ENCODE measurements around the gene ARL8A. TPM values are rescaled to one million over a fixed set of nuclear protein-coding genes. Genes with fewer than 3 reads are reported as not detected.

The ARL8A gene
- total RNA-seq, 1 experiment from 2014 or later: 45.6 TPM

- intact Hi-C loops (cut with micrococcal nuclease): no loop called here
- H3K4me3 ChIP-seq (replicated peaks in 1 of 2; ENCODE audit: low read depth in 1 of 2, low read length in 2 of 2): no peak overlapping the region
- DNase-seq (ENCODE audit: low read depth, low spot score): no peak
- H3K27ac ChIP-seq (ENCODE audit: low read depth, low read length): no peak overlapping the region
- H3K79me2 ChIP-seq (ENCODE audit: insufficient read depth, low read length): no peaks in the 10 kb centered on the region
- H4K20me1 ChIP-seq (ENCODE audit: insufficient read depth): no peaks in the 10 kb centered on the region
- ChIA-PET RAD21 (ENCODE audit: low non-redundant PET in 1 of 2, low total read pairs in 2 of 2, uncharacterized antibody in 2 of 2, unreplicated experiment in 2 of 2) (no interaction called here), CTCF (no interaction called here), POLR2A (no interaction called here)
- H3K9ac ChIP-seq (ENCODE audit: low read length): no peak overlapping the region
- no peaks in the 10 kb centered on the region for H3K9me3 ChIP-seq (ENCODE audit: control insufficient read depth in 1 of 2, insufficient read depth in 1 of 2, low read depth in 1 of 2, low read length in 2 of 2)
- no peaks in the 10 kb centered on the region for H3K9me2 ChIP-seq (ENCODE audit: insufficient read depth)
- no peaks in the 10 kb centered on the region for H3K4me1 ChIP-seq (ENCODE audit: control insufficient read depth in 1 of 2, insufficient read depth in 2 of 2, low read length in 2 of 2)
- BruUV-seq (replicated peaks): no TSS peak
- no peak overlapping the region for H2AFZ ChIP-seq (ENCODE audit: low read depth, low read length, poor library complexity, severe bottlenecking)
- TF ChIP-seq SRF (IDR thresholded peaks at IDR 0.05; ENCODE audit: low read depth) (no peak), RAD21 (IDR thresholded peaks at IDR 0.05; ENCODE audit: low read depth) (no peak), ZNF274 (IDR thresholded peaks at IDR 0.05; ENCODE audit: low read depth, low read length) (no peak), CBX3 (IDR thresholded peaks at IDR 0.05; ENCODE audit: low read depth) (no peak), REST (IDR thresholded peaks at IDR 0.05; ENCODE audit: low read depth) (no peak), ZFX (IDR thresholded peaks at IDR 0.05) (no peak), SIN3A (IDR thresholded peaks at IDR 0.05; ENCODE audit: low read depth) (no peak), ELF1 (IDR thresholded peaks at IDR 0.05; ENCODE audit: borderline replicate concordance, low read depth) (no peak), MAX (IDR thresholded peaks at IDR 0.05) (no peak), CEBPB (IDR thresholded peaks at IDR 0.05; ENCODE audit: low read depth) (no peak), EZH2 (IDR thresholded peaks at IDR 0.05) (no peak), YY1 (IDR thresholded peaks at IDR 0.05; ENCODE audit: extremely low read depth, insufficient replicate concordance, low read depth, low read length) (no peak), CTCF (IDR thresholded peaks at IDR 0.05 in 2 of 3, conservative IDR thresholded peaks at IDR 0.05 in 1 of 3; ENCODE audit: borderline replicate concordance in 1 of 3, insufficient read depth in 1 of 3, low read depth in 2 of 3, low read length in 2 of 3) (no peak), ATF3 (IDR thresholded peaks at IDR 0.05) (no peak), EGR1 (IDR thresholded peaks at IDR 0.05; ENCODE audit: low read depth) (no peak), POLR2AphosphoS5 (IDR thresholded peaks at IDR 0.05; ENCODE audit: low read depth, low read length) (no peak), SP1 (IDR thresholded peaks at IDR 0.05; ENCODE audit: low read depth) (no peak), ZBTB33 (IDR thresholded peaks at IDR 0.05; ENCODE audit: extremely low read depth, insufficient replicate concordance, low read length) (no peak), FOSL1 (IDR thresholded peaks at IDR 0.05; ENCODE audit: low read depth) (no peak), POLR2A (IDR thresholded peaks at IDR 0.05; ENCODE audit: borderline replicate concordance, extremely low read depth, insufficient read depth, insufficient read length) (no peak)
- no peaks in the 10 kb centered on the region for H3K36me3 ChIP-seq (ENCODE audit: control insufficient read depth in 1 of 2, insufficient read depth in 2 of 2, low read length in 2 of 2)
- 0 out of 2 replicates have a peak, but pooled peaks have one; percentile 46 for ATAC-seq
- no peak overlapping the region for H3K4me2 ChIP-seq (ENCODE audit: low read length)
- no peaks in the 10 kb centered on the region for H3K27me3 ChIP-seq (ENCODE audit: insufficient read depth, low read length)
Observed at GRCh38 chr1:202176949-202177927, 32.7 kb upstream of the ARL8A start.
